HCT116 (cell line): ENCODE data around the gene MALT1. TPM values are rescaled to one million over a fixed set of nuclear protein-coding genes. Genes with fewer than 3 reads are reported as not detected.
"Not testable (repeated sequence)": the region's sequence is repeated elsewhere in the genome, so short reads cannot be mapped to it uniquely, and the experiment has no call there.

Source experiments
- ATAC-seq: fragments of 200-7000 bp; cut with Tn5 transposase; 2 replicates; pipeline ENCODE4 v1.9.1; 2020; ENCODE audit warnings: mild to moderate bottlenecking, moderate library complexity
- BruUV-seq: library from RNA; stranded (reverse); fragments of 400-500 nt; replicated peaks from 2 replicates; lab custom pipeline; 2021; lab: Mats Ljungman, UMichigan
- CTCF ChIA-PET: fragments of 300-600 bp; sonication (Branson Sonifier 250); formaldehyde crosslinking; loops from one replicate; lab custom pipeline; 2021; ENCODE audit warnings: antibody characterized with exemption; lab: Charles Lee
- POLR2A ChIA-PET: fragments of 300-600, 350-600 bp; sonication (Branson Sonifier 250); formaldehyde crosslinking; loops from one replicate; lab custom pipeline; 2021; ENCODE audit warnings: antibody characterized with exemption; lab: Charles Lee
- RAD21 ChIA-PET, 2 experiments: fragments of 300-600 bp; sonication (Branson Sonifier 250); formaldehyde crosslinking; loops; one replicate each; lab custom pipeline; 2023; ENCODE audit warnings: low total read pairs in 2 of 2; ENCODE audit not compliant: uncharacterized antibody in 2 of 2, unreplicated experiment in 2 of 2, low non-redundant PET in 1 of 2; lab: Charles Lee
- DNase-seq: peaks from one replicate; pipeline ENCODE4 v3.0.0-alpha.2; 2010; ENCODE audit warnings: low read depth, low spot score
- H2AFZ ChIP-seq: fragments of 200-600 bp; shearing (Covaris generic), sonication (generic); 2 replicates; pipeline ENCODE4 v1.6.1; 2017; ENCODE audit warnings: low read depth, mixed run types, mixed read lengths, antibody characterized with exemption, low read length; ENCODE audit not compliant: poor library complexity, severe bottlenecking
- H3K27ac ChIP-seq: 2 replicates; pipeline ENCODE4 v1.5.1; 2012; ENCODE audit warnings: low read depth, low read length
- H3K27me3 ChIP-seq: fragments of 200-600 bp; sonication (generic); 2 replicates; pipeline ENCODE4 v1.6.1; 2016; ENCODE audit warnings: mixed run types, low read length, mixed read lengths; ENCODE audit not compliant: insufficient read depth
- H3K36me3 ChIP-seq, 2 experiments: fragments of 200-500 bp in 1 of 2; fragments of 200-600 bp in 1 of 2; sonication (Bioruptor generic) in 1 of 2; sonication (generic) in 1 of 2; 2 replicates each; pipeline versions ENCODE4 v1.5.1 to v1.6.1; 2014 to 2016; ENCODE audit warnings: low read length in 2 of 2, inconsistent platforms in 1 of 2, mixed read lengths in 1 of 2, mixed run types in 1 of 2; ENCODE audit not compliant: insufficient read depth in 2 of 2, control insufficient read depth in 1 of 2
- H3K4me1 ChIP-seq, 2 experiments: fragments of 200-600 bp in 1 of 2; sonication (generic) in 1 of 2; 2 replicates each; pipeline versions ENCODE4 v1.5.1 to v1.6.1; 2012 to 2017; ENCODE audit warnings: low read length in 2 of 2, inconsistent platforms in 1 of 2, mild to moderate bottlenecking in 1 of 2, mixed read lengths in 1 of 2, mixed run types in 1 of 2, moderate library complexity in 1 of 2; ENCODE audit not compliant: insufficient read depth in 2 of 2, control insufficient read depth in 1 of 2
- H3K4me2 ChIP-seq: fragments of 200-600 bp; sonication (generic); 2 replicates; pipeline ENCODE4 v1.6.1; 2017; ENCODE audit warnings: mixed run types, low read length, mixed read lengths
- H3K4me3 ChIP-seq, 2 experiments: fragments of 200-600 bp in 1 of 2; sonication (generic) in 1 of 2; replicated peaks in 1 of 2; 2 replicates each; pipeline ENCODE4 v1.5.1; 2011 to 2016; ENCODE audit warnings: low read length in 2 of 2, control low read depth in 1 of 2, low read depth in 1 of 2, mild to moderate bottlenecking in 1 of 2, mixed read lengths in 1 of 2, mixed run types in 1 of 2
- H3K79me2 ChIP-seq: fragments of 200-600 bp; sonication (generic); 2 replicates; pipeline ENCODE4 v1.6.1; 2017; ENCODE audit warnings: mild to moderate bottlenecking, mixed run types, low read length, moderate library complexity, mixed read lengths; ENCODE audit not compliant: insufficient read depth
- H3K9ac ChIP-seq: fragments of 200-600 bp; sonication (generic); 2 replicates; pipeline ENCODE4 v1.6.1; 2016; ENCODE audit warnings: low read length, mixed read lengths
- H3K9me2 ChIP-seq: fragments of 200-600 bp; sonication (generic), shearing (Covaris generic); 2 replicates; pipeline ENCODE4 v1.6.1; 2017; ENCODE audit warnings: mixed run types, mild to moderate bottlenecking, moderate library complexity; ENCODE audit not compliant: insufficient read depth
- H3K9me3 ChIP-seq, 2 experiments: fragments of 200-500 bp in 1 of 2; fragments of 200-600 bp in 1 of 2; sonication (Bioruptor generic) in 1 of 2; sonication (generic) in 1 of 2; 2 replicates each; pipeline ENCODE4 v1.6.1; 2014 to 2017; ENCODE audit warnings: low read length in 2 of 2, mixed read lengths in 2 of 2, inconsistent platforms in 1 of 2, low read depth in 1 of 2, mild to moderate bottlenecking in 1 of 2, mixed run types in 1 of 2, moderate library complexity in 1 of 2; ENCODE audit not compliant: control insufficient read depth in 1 of 2, insufficient read depth in 1 of 2
- H4K20me1 ChIP-seq: fragments of 200-600 bp; sonication (generic), shearing (Covaris generic); 2 replicates; pipeline ENCODE4 v1.6.1; 2017; ENCODE audit warnings: mixed run types, mild to moderate bottlenecking, moderate library complexity; ENCODE audit not compliant: insufficient read depth
- CBX3 ChIP-seq: IDR thresholded peaks from 2 replicates; pipeline ENCODE4 v1.6.1; 2012; ENCODE audit warnings: low read depth
- CEBPB ChIP-seq: IDR thresholded peaks from 2 replicates; pipeline ENCODE4 v1.6.1; 2012; ENCODE audit warnings: low read depth
- EGR1 ChIP-seq: IDR thresholded peaks from 2 replicates; pipeline ENCODE4 v1.6.1; 2012; ENCODE audit warnings: low read depth
- ELF1 ChIP-seq: IDR thresholded peaks from 2 replicates; pipeline ENCODE4 v1.6.1; 2012; ENCODE audit warnings: low read depth, borderline replicate concordance
- EZH2 ChIP-seq: fragments of 200-600 bp; sonication (generic); IDR thresholded peaks from 2 replicates; pipeline ENCODE4 v1.6.1; 2017; ENCODE audit warnings: antibody characterized with exemption, mixed run types
- EZH2phosphoT487 ChIP-seq: fragments of 200-600 bp; IDR thresholded peaks from 2 replicates; pipeline ENCODE4 v1.6.1; 2018; ENCODE audit warnings: antibody characterized with exemption, borderline replicate concordance
- FOSL1 ChIP-seq: IDR thresholded peaks from 2 replicates; pipeline ENCODE4 v1.6.1; 2012; ENCODE audit warnings: low read depth
- POLR2A ChIP-seq: IDR thresholded peaks from 2 replicates; pipeline ENCODE4 v1.7.0; 2011; ENCODE audit warnings: borderline replicate concordance; ENCODE audit not compliant: insufficient read depth, insufficient read length; ENCODE audit errors: extremely low read depth
- POLR2AphosphoS5 ChIP-seq: IDR thresholded peaks from 2 replicates; pipeline ENCODE4 v1.6.1; 2011; ENCODE audit warnings: mild to moderate bottlenecking, low read depth, low read length, moderate library complexity
- RAD21 ChIP-seq: IDR thresholded peaks from 2 replicates; pipeline ENCODE4 v1.6.1; 2012; ENCODE audit warnings: low read depth, mild to moderate bottlenecking
- SP1 ChIP-seq: IDR thresholded peaks from 2 replicates; pipeline ENCODE4 v1.6.1; 2012; ENCODE audit warnings: low read depth
- ZFX ChIP-seq: fragments of 450-650 bp; IDR thresholded peaks from 2 replicates; pipeline ENCODE4 v1.6.1; 2017
- intact Hi-C: fragments of 100-400 bp; cut with micrococcal nuclease; formaldehyde crosslinking; loops from 2 replicates; pipeline ENCODE4 v1.10.0; 2022
- total RNA-seq: library from RNA; stranded (reverse); gene quantifications from one replicate; pipeline ENCODE4 v1.2.1, GENCODE V29; 2021; ENCODE audit not compliant: unreplicated experiment
- TF ChIP-seq, protein P1 (sequence below): IDR thresholded peaks from 2 replicates; pipeline ENCODE4 v1.6.1; 2012; ENCODE audit warnings: low read depth
- TF ChIP-seq, protein P2 (sequence below): IDR thresholded peaks from 2 replicates; pipeline ENCODE4 v1.6.1; 2011; ENCODE audit warnings: mild to moderate bottlenecking, low read length, moderate library complexity; ENCODE audit not compliant: insufficient replicate concordance; ENCODE audit errors: extremely low read depth
- TF ChIP-seq, protein P3 (sequence below): IDR thresholded peaks from 2 replicates; pipeline ENCODE4 v1.6.1; 2012

The MALT1 gene
- total RNA-seq, 1 experiment from 2014 or later = 41.1 TPM

DNA sequence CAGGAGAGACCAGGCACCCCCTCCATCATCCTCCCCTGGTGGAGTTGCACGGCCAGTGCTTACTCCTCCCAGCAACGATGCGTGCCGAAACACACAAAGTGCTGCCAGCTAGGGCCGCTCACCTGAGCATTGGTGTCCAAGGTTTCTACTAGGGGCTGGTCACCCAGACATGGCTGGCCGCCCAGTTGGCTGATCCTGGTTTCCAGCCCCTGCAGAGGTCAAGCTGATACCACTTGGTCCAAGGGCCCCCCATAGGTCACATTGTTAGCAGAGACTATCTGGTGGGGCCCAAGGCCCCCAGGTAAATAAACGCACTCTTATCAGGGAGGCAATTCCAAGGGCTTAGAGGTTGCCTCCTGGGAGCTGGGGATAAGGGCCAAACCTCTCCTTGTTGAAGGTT, 86.1 kb downstream of the MALT1 start:
- DNase-seq, H2AFZ ChIP-seq, CTCF ChIA-PET: not testable (repeated sequence)

DNA sequence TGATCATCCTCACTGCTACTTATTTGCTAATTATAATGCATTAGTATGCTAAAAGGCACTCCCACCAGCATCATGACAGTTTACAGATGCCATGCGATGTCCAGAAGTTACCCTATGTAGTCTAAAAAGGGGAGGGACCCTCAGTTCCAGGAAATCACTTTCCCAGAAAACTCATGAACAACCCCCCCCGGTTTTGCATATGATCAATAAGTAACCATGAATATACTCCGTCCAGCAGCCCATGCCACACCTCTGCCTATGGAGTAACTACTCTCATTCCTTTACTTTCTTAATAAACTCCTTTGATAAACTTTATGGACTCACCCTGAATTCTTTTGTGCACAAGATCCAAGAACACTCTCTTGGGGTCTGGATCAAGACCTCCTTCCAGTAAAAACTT, 86.8 kb downstream of the MALT1 start:
- ChIA-PET RAD21 (no interaction called here), CTCF (no interaction called here), POLR2A (no interaction called here)
- ATAC-seq (no peak), DNase-seq (no peak)
- TF ChIP-seq ELF1 (no peak), CBX3 (no peak), SP1 (no peak), EZH2 (no peak), EZH2phosphoT487 (no peak), RAD21 (no peak), FOSL1 (no peak), POLR2A (no peak), EGR1 (no peak), POLR2AphosphoS5 (no peak), ZFX (no peak), CEBPB (no peak)
- TF ChIP-seq, protein P1, sequence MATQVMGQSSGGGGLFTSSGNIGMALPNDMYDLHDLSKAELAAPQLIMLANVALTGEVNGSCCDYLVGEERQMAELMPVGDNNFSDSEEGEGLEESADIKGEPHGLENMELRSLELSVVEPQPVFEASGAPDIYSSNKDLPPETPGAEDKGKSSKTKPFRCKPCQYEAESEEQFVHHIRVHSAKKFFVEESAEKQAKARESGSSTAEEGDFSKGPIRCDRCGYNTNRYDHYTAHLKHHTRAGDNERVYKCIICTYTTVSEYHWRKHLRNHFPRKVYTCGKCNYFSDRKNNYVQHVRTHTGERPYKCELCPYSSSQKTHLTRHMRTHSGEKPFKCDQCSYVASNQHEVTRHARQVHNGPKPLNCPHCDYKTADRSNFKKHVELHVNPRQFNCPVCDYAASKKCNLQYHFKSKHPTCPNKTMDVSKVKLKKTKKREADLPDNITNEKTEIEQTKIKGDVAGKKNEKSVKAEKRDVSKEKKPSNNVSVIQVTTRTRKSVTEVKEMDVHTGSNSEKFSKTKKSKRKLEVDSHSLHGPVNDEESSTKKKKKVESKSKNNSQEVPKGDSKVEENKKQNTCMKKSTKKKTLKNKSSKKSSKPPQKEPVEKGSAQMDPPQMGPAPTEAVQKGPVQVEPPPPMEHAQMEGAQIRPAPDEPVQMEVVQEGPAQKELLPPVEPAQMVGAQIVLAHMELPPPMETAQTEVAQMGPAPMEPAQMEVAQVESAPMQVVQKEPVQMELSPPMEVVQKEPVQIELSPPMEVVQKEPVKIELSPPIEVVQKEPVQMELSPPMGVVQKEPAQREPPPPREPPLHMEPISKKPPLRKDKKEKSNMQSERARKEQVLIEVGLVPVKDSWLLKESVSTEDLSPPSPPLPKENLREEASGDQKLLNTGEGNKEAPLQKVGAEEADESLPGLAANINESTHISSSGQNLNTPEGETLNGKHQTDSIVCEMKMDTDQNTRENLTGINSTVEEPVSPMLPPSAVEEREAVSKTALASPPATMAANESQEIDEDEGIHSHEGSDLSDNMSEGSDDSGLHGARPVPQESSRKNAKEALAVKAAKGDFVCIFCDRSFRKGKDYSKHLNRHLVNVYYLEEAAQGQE = no peak
- TF ChIP-seq, protein P2, sequence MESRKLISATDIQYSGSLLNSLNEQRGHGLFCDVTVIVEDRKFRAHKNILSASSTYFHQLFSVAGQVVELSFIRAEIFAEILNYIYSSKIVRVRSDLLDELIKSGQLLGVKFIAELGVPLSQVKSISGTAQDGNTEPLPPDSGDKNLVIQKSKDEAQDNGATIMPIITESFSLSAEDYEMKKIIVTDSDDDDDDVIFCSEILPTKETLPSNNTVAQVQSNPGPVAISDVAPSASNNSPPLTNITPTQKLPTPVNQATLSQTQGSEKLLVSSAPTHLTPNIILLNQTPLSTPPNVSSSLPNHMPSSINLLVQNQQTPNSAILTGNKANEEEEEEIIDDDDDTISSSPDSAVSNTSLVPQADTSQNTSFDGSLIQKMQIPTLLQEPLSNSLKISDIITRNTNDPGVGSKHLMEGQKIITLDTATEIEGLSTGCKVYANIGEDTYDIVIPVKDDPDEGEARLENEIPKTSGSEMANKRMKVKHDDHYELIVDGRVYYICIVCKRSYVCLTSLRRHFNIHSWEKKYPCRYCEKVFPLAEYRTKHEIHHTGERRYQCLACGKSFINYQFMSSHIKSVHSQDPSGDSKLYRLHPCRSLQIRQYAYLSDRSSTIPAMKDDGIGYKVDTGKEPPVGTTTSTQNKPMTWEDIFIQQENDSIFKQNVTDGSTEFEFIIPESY = no peak
- TF ChIP-seq, protein P3, sequence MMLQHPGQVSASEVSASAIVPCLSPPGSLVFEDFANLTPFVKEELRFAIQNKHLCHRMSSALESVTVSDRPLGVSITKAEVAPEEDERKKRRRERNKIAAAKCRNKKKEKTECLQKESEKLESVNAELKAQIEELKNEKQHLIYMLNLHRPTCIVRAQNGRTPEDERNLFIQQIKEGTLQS = no peak
- Histone ChIP-seq H3K9me3 (no peaks in the 10 kb centered on the region), H4K20me1 (no peaks in the 10 kb centered on the region), H3K79me2 (no peaks in the 10 kb centered on the region), H3K9me2 (no peaks in the 10 kb centered on the region), H3K4me1 (no peaks in the 10 kb centered on the region), H3K9ac (no peak overlapping the region), H3K27me3 (no peaks in the 10 kb centered on the region), H3K4me2 (no peak overlapping the region), H2AFZ (no peak overlapping the region), H3K36me3 (no peaks in the 10 kb centered on the region), H3K27ac (no peak overlapping the region), H3K4me3 (no peak overlapping the region)
- intact Hi-C loops = no loop called here
- no TSS peak for BruUV-seq

More for the DNA sequence above, 86.1 kb downstream of the MALT1 start:
- H3K9ac ChIP-seq, H3K27me3 ChIP-seq, POLR2A ChIA-PET, H3K4me2 ChIP-seq, RAD21 ChIA-PET, H3K4me3 ChIP-seq, H3K4me1 ChIP-seq, H3K27ac ChIP-seq, intact Hi-C loops, H3K9me2 ChIP-seq, BruUV-seq, H4K20me1 ChIP-seq, ATAC-seq, H3K79me2 ChIP-seq, H3K36me3 ChIP-seq, H3K9me3 ChIP-seq: not testable (repeated sequence)
